HCT116 (cell line): ENCODE data around the gene UBR2. TPM values are rescaled to one million over a fixed set of nuclear protein-coding genes. Genes with fewer than 3 reads are reported as not detected.

ENCODE experiments used
- ATAC-seq: fragments of 200-7000 bp; cut with Tn5 transposase; 2 replicates; pipeline ENCODE4 v1.9.1; 2020; ENCODE audit warnings: mild to moderate bottlenecking, moderate library complexity
- BruUV-seq: library from RNA; stranded (reverse); fragments of 400-500 nt; replicated peaks from 2 replicates; lab custom pipeline; 2021; lab: Mats Ljungman, UMichigan
- CTCF ChIA-PET: fragments of 300-600 bp; sonication (Branson Sonifier 250); formaldehyde crosslinking; loops from one replicate; lab custom pipeline; 2021; ENCODE audit warnings: antibody characterized with exemption; lab: Charles Lee
- POLR2A ChIA-PET: fragments of 300-600, 350-600 bp; sonication (Branson Sonifier 250); formaldehyde crosslinking; loops from one replicate; lab custom pipeline; 2021; ENCODE audit warnings: antibody characterized with exemption; lab: Charles Lee
- RAD21 ChIA-PET, 2 experiments: fragments of 300-600 bp; sonication (Branson Sonifier 250); formaldehyde crosslinking; loops; one replicate each; lab custom pipeline; 2023; ENCODE audit warnings: low total read pairs in 2 of 2; ENCODE audit not compliant: uncharacterized antibody in 2 of 2, unreplicated experiment in 2 of 2, low non-redundant PET in 1 of 2; lab: Charles Lee
- DNase-seq: peaks from one replicate; pipeline ENCODE4 v3.0.0-alpha.2; 2010; ENCODE audit warnings: low read depth, low spot score
- H2AFZ ChIP-seq: fragments of 200-600 bp; shearing (Covaris generic), sonication (generic); 2 replicates; pipeline ENCODE4 v1.6.1; 2017; ENCODE audit warnings: low read depth, mixed run types, mixed read lengths, antibody characterized with exemption, low read length; ENCODE audit not compliant: poor library complexity, severe bottlenecking
- H3K27ac ChIP-seq: 2 replicates; pipeline ENCODE4 v1.5.1; 2012; ENCODE audit warnings: low read depth, low read length
- H3K27me3 ChIP-seq: fragments of 200-600 bp; sonication (generic); 2 replicates; pipeline ENCODE4 v1.6.1; 2016; ENCODE audit warnings: mixed run types, low read length, mixed read lengths; ENCODE audit not compliant: insufficient read depth
- H3K36me3 ChIP-seq, 2 experiments: fragments of 200-500 bp in 1 of 2; fragments of 200-600 bp in 1 of 2; sonication (Bioruptor generic) in 1 of 2; sonication (generic) in 1 of 2; 2 replicates each; pipeline versions ENCODE4 v1.5.1 to v1.6.1; 2014 to 2016; ENCODE audit warnings: low read length in 2 of 2, inconsistent platforms in 1 of 2, mixed read lengths in 1 of 2, mixed run types in 1 of 2; ENCODE audit not compliant: insufficient read depth in 2 of 2, control insufficient read depth in 1 of 2
- H3K4me1 ChIP-seq, 2 experiments: fragments of 200-600 bp in 1 of 2; sonication (generic) in 1 of 2; 2 replicates each; pipeline versions ENCODE4 v1.5.1 to v1.6.1; 2012 to 2017; ENCODE audit warnings: low read length in 2 of 2, inconsistent platforms in 1 of 2, mild to moderate bottlenecking in 1 of 2, mixed read lengths in 1 of 2, mixed run types in 1 of 2, moderate library complexity in 1 of 2; ENCODE audit not compliant: insufficient read depth in 2 of 2, control insufficient read depth in 1 of 2
- H3K4me2 ChIP-seq: fragments of 200-600 bp; sonication (generic); 2 replicates; pipeline ENCODE4 v1.6.1; 2017; ENCODE audit warnings: mixed run types, low read length, mixed read lengths
- H3K4me3 ChIP-seq, 2 experiments: fragments of 200-600 bp in 1 of 2; sonication (generic) in 1 of 2; replicated peaks in 1 of 2; 2 replicates each; pipeline ENCODE4 v1.5.1; 2011 to 2016; ENCODE audit warnings: low read length in 2 of 2, control low read depth in 1 of 2, low read depth in 1 of 2, mild to moderate bottlenecking in 1 of 2, mixed read lengths in 1 of 2, mixed run types in 1 of 2
- H3K79me2 ChIP-seq: fragments of 200-600 bp; sonication (generic); 2 replicates; pipeline ENCODE4 v1.6.1; 2017; ENCODE audit warnings: mild to moderate bottlenecking, mixed run types, low read length, moderate library complexity, mixed read lengths; ENCODE audit not compliant: insufficient read depth
- H3K9ac ChIP-seq: fragments of 200-600 bp; sonication (generic); 2 replicates; pipeline ENCODE4 v1.6.1; 2016; ENCODE audit warnings: low read length, mixed read lengths
- H3K9me2 ChIP-seq: fragments of 200-600 bp; sonication (generic), shearing (Covaris generic); 2 replicates; pipeline ENCODE4 v1.6.1; 2017; ENCODE audit warnings: mixed run types, mild to moderate bottlenecking, moderate library complexity; ENCODE audit not compliant: insufficient read depth
- H3K9me3 ChIP-seq, 2 experiments: fragments of 200-500 bp in 1 of 2; fragments of 200-600 bp in 1 of 2; sonication (Bioruptor generic) in 1 of 2; sonication (generic) in 1 of 2; 2 replicates each; pipeline ENCODE4 v1.6.1; 2014 to 2017; ENCODE audit warnings: low read length in 2 of 2, mixed read lengths in 2 of 2, inconsistent platforms in 1 of 2, low read depth in 1 of 2, mild to moderate bottlenecking in 1 of 2, mixed run types in 1 of 2, moderate library complexity in 1 of 2; ENCODE audit not compliant: control insufficient read depth in 1 of 2, insufficient read depth in 1 of 2
- H4K20me1 ChIP-seq: fragments of 200-600 bp; sonication (generic), shearing (Covaris generic); 2 replicates; pipeline ENCODE4 v1.6.1; 2017; ENCODE audit warnings: mixed run types, mild to moderate bottlenecking, moderate library complexity; ENCODE audit not compliant: insufficient read depth
- CBX3 ChIP-seq: IDR thresholded peaks from 2 replicates; pipeline ENCODE4 v1.6.1; 2012; ENCODE audit warnings: low read depth
- CEBPB ChIP-seq: IDR thresholded peaks from 2 replicates; pipeline ENCODE4 v1.6.1; 2012; ENCODE audit warnings: low read depth
- EGR1 ChIP-seq: IDR thresholded peaks from 2 replicates; pipeline ENCODE4 v1.6.1; 2012; ENCODE audit warnings: low read depth
- ELF1 ChIP-seq: IDR thresholded peaks from 2 replicates; pipeline ENCODE4 v1.6.1; 2012; ENCODE audit warnings: low read depth, borderline replicate concordance
- EZH2 ChIP-seq: fragments of 200-600 bp; sonication (generic); IDR thresholded peaks from 2 replicates; pipeline ENCODE4 v1.6.1; 2017; ENCODE audit warnings: antibody characterized with exemption, mixed run types
- EZH2phosphoT487 ChIP-seq: fragments of 200-600 bp; IDR thresholded peaks from 2 replicates; pipeline ENCODE4 v1.6.1; 2018; ENCODE audit warnings: antibody characterized with exemption, borderline replicate concordance
- FOSL1 ChIP-seq: IDR thresholded peaks from 2 replicates; pipeline ENCODE4 v1.6.1; 2012; ENCODE audit warnings: low read depth
- POLR2A ChIP-seq: IDR thresholded peaks from 2 replicates; pipeline ENCODE4 v1.7.0; 2011; ENCODE audit warnings: borderline replicate concordance; ENCODE audit not compliant: insufficient read depth, insufficient read length; ENCODE audit errors: extremely low read depth
- RAD21 ChIP-seq: IDR thresholded peaks from 2 replicates; pipeline ENCODE4 v1.6.1; 2012; ENCODE audit warnings: low read depth, mild to moderate bottlenecking
- SIN3A ChIP-seq: IDR thresholded peaks from 2 replicates; pipeline ENCODE4 v1.6.1; 2012; ENCODE audit warnings: low read depth
- SP1 ChIP-seq: IDR thresholded peaks from 2 replicates; pipeline ENCODE4 v1.6.1; 2012; ENCODE audit warnings: low read depth
- SRF ChIP-seq: IDR thresholded peaks from 2 replicates; pipeline ENCODE4 v1.6.1; 2012; ENCODE audit warnings: low read depth
- ZFX ChIP-seq: fragments of 450-650 bp; IDR thresholded peaks from 2 replicates; pipeline ENCODE4 v1.6.1; 2017
- ZNF274 ChIP-seq: fragments of 200-500 bp; sonication (Bioruptor generic); IDR thresholded peaks from 2 replicates; pipeline ENCODE4 v1.6.1; 2014; ENCODE audit warnings: mild to moderate bottlenecking, low read depth, low read length, inconsistent platforms
- intact Hi-C: fragments of 100-400 bp; cut with micrococcal nuclease; formaldehyde crosslinking; loops from 2 replicates; pipeline ENCODE4 v1.10.0; 2022
- total RNA-seq: library from RNA; stranded (reverse); gene quantifications from one replicate; pipeline ENCODE4 v1.2.1, GENCODE V29; 2021; ENCODE audit not compliant: unreplicated experiment
- TF ChIP-seq, protein P1 (sequence below): IDR thresholded peaks from 2 replicates; pipeline ENCODE4 v1.6.1; 2012; ENCODE audit warnings: low read depth
- TF ChIP-seq, protein P2 (sequence below), 3 experiments: fragments of 200-600 bp in 1 of 3; sonication (generic) in 1 of 3; IDR thresholded peaks in 2 of 3; conservative IDR thresholded peaks in 1 of 3; 2 replicates each; pipeline ENCODE4 v1.5.1; 2012 to 2017; ENCODE audit warnings: low read depth in 2 of 3, low read length in 2 of 3, antibody characterized with exemption in 1 of 3, borderline replicate concordance in 1 of 3, control low read depth in 1 of 3, mild to moderate bottlenecking in 1 of 3, mixed read lengths in 1 of 3, mixed run types in 1 of 3, moderate library complexity in 1 of 3; ENCODE audit not compliant: insufficient read depth in 1 of 3
- TF ChIP-seq, protein P3 (sequence below): IDR thresholded peaks from 2 replicates; pipeline ENCODE4 v1.6.1; 2011; ENCODE audit warnings: mild to moderate bottlenecking, low read length, moderate library complexity; ENCODE audit not compliant: insufficient replicate concordance; ENCODE audit errors: extremely low read depth
- TF ChIP-seq, protein P4 (sequence below): IDR thresholded peaks from 2 replicates; pipeline ENCODE4 v1.6.1; 2012

The UBR2 gene
- total RNA-seq, 1 experiment from 2014 or later = 20.5 TPM

DNA sequence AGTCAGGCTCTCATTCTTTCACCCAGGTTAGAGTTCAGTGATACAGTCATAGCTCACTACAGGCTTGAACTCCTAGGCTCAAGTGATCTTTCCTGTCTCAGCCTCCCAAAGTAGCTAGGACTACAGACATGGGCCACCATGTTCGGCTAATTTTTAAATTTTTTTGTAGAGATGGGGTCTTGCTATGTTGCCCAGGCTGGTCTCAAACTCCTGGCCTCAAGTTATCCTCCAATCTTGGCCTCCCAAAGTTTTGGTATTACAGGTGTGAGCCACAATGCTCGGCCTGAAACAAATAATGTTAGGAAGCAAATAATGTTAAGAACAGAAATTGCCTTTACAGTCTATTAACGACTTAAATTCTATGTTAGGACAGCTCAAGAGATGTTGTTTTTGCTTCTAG, 1.8 kb upstream of the UBR2 start:
- Histone ChIP-seq H3K4me2 (no peak overlapping the region), H4K20me1 (peaks cover 4% of the 10 kb centered on the region; the same call in 1 of the 2 replicates), H3K4me1 (peaks cover 2 to 15% of the 10 kb centered on the region in 2 experiments; a peak in 2 of 4 replicates), H3K9ac (no peak overlapping the region), H3K79me2 (peaks cover 30% of the 10 kb centered on the region), H3K36me3 (no peaks in the 10 kb centered on the region), H3K9me3 (no peaks in the 10 kb centered on the region), H3K27me3 (no peaks in the 10 kb centered on the region), H2AFZ (peak overlapping the region; percentile 99), H3K4me3 (no peak overlapping the region), H3K9me2 (no peaks in the 10 kb centered on the region), H3K27ac (no peak overlapping the region)
- intact Hi-C loops = no loop called here
- no peak for ATAC-seq
- CTCF ChIA-PET = interaction anchor here (1.1 kb wide), 1 partner anchor 14 kb away, joined by 3 read pairs; no protein-coding TSS in a partner anchor
- TF ChIP-seq EZH2phosphoT487 (no peak), EZH2 (no peak), ZNF274 (no peak), CEBPB (no peak), POLR2A (no peak), SRF (no peak), SIN3A (no peak), RAD21 (no peak), SP1 (no peak), CBX3 (no peak), EGR1 (no peak), FOSL1 (no peak), ELF1 (no peak), ZFX (no peak)
- TF ChIP-seq, protein P1, sequence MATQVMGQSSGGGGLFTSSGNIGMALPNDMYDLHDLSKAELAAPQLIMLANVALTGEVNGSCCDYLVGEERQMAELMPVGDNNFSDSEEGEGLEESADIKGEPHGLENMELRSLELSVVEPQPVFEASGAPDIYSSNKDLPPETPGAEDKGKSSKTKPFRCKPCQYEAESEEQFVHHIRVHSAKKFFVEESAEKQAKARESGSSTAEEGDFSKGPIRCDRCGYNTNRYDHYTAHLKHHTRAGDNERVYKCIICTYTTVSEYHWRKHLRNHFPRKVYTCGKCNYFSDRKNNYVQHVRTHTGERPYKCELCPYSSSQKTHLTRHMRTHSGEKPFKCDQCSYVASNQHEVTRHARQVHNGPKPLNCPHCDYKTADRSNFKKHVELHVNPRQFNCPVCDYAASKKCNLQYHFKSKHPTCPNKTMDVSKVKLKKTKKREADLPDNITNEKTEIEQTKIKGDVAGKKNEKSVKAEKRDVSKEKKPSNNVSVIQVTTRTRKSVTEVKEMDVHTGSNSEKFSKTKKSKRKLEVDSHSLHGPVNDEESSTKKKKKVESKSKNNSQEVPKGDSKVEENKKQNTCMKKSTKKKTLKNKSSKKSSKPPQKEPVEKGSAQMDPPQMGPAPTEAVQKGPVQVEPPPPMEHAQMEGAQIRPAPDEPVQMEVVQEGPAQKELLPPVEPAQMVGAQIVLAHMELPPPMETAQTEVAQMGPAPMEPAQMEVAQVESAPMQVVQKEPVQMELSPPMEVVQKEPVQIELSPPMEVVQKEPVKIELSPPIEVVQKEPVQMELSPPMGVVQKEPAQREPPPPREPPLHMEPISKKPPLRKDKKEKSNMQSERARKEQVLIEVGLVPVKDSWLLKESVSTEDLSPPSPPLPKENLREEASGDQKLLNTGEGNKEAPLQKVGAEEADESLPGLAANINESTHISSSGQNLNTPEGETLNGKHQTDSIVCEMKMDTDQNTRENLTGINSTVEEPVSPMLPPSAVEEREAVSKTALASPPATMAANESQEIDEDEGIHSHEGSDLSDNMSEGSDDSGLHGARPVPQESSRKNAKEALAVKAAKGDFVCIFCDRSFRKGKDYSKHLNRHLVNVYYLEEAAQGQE = no peak
- TF ChIP-seq, protein P2, sequence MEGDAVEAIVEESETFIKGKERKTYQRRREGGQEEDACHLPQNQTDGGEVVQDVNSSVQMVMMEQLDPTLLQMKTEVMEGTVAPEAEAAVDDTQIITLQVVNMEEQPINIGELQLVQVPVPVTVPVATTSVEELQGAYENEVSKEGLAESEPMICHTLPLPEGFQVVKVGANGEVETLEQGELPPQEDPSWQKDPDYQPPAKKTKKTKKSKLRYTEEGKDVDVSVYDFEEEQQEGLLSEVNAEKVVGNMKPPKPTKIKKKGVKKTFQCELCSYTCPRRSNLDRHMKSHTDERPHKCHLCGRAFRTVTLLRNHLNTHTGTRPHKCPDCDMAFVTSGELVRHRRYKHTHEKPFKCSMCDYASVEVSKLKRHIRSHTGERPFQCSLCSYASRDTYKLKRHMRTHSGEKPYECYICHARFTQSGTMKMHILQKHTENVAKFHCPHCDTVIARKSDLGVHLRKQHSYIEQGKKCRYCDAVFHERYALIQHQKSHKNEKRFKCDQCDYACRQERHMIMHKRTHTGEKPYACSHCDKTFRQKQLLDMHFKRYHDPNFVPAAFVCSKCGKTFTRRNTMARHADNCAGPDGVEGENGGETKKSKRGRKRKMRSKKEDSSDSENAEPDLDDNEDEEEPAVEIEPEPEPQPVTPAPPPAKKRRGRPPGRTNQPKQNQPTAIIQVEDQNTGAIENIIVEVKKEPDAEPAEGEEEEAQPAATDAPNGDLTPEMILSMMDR (IDR thresholded peaks at IDR 0.05 in 2 of 3, conservative IDR thresholded peaks at IDR 0.05 in 1 of 3; ENCODE audit: borderline replicate concordance in 1 of 3, insufficient read depth in 1 of 3, low read depth in 2 of 3, low read length in 2 of 3) = no peak
- TF ChIP-seq, protein P3, sequence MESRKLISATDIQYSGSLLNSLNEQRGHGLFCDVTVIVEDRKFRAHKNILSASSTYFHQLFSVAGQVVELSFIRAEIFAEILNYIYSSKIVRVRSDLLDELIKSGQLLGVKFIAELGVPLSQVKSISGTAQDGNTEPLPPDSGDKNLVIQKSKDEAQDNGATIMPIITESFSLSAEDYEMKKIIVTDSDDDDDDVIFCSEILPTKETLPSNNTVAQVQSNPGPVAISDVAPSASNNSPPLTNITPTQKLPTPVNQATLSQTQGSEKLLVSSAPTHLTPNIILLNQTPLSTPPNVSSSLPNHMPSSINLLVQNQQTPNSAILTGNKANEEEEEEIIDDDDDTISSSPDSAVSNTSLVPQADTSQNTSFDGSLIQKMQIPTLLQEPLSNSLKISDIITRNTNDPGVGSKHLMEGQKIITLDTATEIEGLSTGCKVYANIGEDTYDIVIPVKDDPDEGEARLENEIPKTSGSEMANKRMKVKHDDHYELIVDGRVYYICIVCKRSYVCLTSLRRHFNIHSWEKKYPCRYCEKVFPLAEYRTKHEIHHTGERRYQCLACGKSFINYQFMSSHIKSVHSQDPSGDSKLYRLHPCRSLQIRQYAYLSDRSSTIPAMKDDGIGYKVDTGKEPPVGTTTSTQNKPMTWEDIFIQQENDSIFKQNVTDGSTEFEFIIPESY = no peak
- TF ChIP-seq, protein P4, sequence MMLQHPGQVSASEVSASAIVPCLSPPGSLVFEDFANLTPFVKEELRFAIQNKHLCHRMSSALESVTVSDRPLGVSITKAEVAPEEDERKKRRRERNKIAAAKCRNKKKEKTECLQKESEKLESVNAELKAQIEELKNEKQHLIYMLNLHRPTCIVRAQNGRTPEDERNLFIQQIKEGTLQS = no peak
- RAD21 ChIA-PET = no interaction called here
- no peak for DNase-seq
- POLR2A ChIA-PET = no interaction called here
- no TSS peak for BruUV-seq
